Measurements from ENCODE around the gene TRA2A.

GRCh38 chr7:23456093-23456492 is 75.7 kb downstream of the TRA2A start:
- TF ChIP-seq CTCF (conservative IDR thresholded peaks at IDR 0.05; ENCODE audit: low read depth, low read length): no peak
- TF ChIP-seq EZH2phosphoT487 (IDR thresholded peaks at IDR 0.05; ENCODE audit: borderline replicate concordance, low read length): no peak
- TF ChIP-seq EZH2 (IDR thresholded peaks at IDR 0.05; ENCODE audit: low read length, unreplicated experiment): no peak
